HuH-7 (cell line): Measurements from ENCODE around the gene PVRIG.
"Not testable (repeated sequence)": the region's sequence is repeated elsewhere in the genome, so short reads cannot be mapped to it uniquely, and the experiment has no call there.

Experiments used
- DNase-seq: peaks from one replicate; pipeline ENCODE4 v3.0.0; 2011; ENCODE audit warnings: low spot score

The PVRIG gene

DNA sequence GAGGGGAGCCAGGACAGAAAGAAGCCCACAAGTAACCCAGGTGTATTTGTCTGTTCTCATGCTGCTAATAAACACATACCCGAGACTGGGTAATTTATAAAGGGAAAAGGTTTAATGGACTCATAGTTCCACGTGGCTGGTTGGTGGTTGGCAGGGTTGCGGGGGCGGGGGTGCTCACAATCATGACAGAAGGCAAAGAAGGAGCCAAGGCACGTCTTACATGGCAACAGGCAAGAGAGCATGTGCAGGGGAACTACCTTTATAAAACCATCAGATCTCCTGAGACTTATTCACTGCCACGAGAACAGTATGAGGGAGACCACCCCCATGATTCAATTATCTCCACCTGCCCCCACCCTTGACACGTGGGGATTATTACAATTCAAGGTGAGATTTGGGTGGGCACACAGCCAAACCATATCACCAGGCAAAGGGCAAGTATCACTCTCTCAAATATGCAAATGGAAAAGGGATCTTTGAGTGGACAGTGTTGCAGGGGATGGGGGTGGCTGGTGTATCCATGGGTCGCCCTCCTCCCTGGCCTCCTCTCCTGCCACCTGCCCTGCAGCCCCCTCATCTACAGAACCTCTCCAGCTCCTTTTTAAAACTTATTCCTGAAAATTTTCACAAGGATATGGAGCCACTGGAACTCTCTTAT is 15.0 kb downstream of the PVRIG start:
- not testable (repeated sequence) for DNase-seq

DNA sequence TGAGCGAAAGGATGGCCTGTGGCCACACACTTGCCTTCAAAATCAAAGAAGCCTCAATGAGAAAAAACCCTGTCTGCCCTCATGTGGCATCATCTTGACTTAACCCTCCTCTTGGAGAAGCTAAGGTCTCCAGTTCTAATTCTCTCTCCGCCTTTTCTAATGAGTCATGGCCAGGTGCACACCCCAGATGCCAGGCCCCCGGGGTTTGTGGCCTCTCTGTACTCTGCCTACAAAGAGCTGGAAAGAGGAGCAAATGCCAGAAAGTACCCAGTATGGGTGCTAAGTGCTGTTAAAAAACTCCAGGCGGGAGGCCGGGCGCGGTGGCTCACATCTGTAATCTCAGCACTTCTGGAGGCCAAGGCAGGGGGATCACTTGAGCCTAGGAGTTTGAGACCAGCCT is 20.2 kb downstream of the PVRIG start:
- not testable (repeated sequence) for DNase-seq

DNA sequence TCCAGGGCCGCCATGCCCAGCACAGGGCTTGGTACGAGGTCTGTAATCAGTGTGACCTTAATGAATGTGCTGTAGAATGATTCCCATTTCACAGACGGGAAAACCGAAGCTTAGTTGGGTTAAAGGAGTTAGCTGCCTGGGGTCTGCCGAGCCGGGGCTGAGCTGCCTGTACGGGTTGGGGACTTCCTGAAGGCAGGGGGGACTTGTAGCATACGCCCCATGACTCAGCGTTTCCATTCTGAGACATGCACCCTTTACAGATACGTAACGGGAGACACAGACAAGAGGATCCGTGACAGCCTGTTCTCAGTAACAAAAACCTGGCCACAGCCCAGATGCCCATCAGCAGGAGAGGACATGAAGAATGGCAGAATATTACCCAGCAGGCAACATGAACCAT is 23.6 kb downstream of the PVRIG start:
- not testable (repeated sequence) for DNase-seq

DNA sequence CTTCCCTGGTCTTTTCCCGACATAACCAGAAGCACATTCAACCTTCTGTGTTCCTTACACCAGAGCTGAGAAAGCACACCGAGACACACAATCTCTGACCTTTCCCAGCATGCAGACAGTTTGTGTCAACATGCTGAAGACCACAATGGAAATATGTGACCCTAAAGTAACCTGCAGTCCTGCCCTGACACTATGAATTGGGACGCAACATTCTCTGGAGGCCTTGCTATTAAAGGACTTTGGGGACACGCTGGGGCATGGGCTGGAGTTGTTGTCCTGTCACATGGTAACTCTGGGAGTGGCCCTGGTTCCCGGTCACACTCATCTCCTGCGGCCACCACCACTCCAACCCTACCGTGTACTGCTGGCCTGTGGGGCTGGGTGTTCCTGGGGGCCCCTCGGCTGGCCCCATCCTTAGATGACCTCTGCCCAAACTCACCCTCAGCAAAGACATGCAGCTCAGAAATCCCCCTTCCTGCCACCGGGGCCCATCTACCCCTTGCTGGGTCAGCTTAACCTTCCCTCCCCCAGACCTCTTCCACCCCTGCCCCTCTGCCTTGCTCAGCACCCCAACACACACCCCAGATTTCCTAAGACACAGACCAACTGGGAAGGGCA is 25.3 kb downstream of the PVRIG start:
- DNase-seq, result not testable (repeated sequence)

DNA sequence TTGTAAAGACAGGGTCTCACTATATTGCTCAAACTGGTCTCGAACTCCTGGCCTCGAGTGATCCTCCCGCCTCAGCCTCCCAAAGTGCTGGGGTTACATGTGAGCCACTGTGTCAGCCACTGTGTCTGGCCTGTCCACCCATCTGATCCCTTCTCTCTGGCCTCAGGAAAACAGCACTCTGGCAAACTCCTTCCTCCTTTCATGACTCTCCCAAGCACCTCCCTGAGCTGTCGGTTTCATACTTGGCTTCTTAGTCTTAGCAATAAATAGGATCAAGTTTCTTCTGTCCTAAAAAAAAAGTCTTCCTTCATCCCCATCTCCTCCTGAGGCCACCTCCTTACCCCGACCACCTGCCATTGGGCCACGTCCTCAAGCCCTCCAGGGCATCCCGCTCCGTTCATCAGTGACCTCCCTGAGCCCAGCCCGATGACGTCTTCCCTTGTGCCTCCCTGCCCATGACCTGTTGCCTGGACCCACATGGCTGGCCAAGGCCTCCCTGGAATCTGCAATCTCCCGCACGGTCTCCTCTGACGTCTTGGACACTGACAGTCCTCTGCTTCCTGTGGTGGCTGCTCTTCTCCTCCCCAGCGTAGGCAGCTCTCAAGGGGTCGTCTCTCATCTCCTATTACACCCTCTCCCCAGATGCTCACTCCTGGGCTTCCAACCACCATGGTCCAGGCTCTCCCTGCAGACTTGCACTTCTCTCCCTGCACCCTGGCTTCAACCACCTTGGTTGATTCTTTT is 26.5 kb downstream of the PVRIG start:
- DNase-seq, result not testable (repeated sequence)

DNA sequence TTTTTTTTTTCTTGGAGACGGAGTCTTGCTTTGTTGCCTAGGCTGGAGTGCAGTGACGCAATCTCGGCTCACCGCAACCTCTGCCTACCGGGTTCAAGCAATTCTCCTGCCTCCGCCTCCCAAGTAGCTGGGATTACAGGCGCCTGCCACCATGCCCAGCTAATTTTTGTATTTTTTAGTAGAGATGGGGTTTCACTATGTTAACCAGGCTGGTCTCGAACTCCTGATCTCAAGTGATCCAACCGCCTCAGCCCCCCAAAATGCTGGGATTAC is 27.1 kb downstream of the PVRIG start:
- DNase-seq, result not testable (repeated sequence)

DNA sequence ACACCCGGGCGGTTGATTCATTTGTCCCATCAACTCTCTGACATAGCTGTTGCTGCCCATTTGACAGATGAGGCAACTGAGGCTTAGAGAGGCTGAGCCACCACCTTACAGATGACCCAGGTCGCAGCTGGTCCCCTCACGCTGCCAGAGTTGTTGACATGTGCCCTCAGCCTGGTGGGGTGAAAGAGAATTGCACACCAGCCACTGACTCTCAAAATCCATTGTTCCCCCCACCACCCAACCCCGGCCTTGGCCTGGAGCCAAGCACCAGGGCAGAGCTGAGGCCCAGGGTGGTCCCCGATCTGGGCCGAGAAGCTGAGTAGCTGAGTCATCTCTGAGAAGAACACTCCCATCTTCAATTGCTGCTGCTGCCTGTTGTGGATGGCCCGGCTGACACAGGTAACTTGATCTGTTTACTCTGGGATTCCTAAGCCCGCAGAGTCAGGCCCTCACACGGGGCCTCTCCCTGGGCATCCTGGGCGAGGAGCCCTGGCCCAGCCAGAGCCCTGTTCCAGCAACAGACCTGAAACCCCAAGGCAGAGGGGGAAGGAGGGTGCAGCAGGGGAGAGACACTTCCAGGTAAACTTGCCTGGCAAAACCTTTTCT is 27.5 kb downstream of the PVRIG start:
- DNase-seq, result peak; percentile 85

DNA sequence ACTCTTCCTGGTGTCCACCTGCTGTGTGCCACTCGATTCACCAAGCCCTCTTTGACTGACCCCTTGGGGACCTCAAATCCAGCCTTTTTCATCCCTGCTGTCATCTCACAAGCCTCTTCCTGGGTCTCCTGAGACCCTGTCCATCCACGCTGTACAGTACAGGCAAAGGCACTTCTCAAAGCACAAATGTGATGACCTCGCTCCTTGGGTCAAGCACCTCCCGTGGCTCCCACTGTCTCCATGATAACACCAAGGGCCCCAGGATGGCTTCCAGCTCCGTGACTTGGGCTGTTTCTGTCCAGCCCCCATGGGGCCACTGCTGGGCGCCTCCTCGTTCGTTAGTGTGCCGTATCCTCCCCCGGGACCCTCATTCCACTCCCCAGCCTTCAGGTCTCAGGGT is 28.7 kb downstream of the PVRIG start:
- DNase-seq, result no peak

DNA sequence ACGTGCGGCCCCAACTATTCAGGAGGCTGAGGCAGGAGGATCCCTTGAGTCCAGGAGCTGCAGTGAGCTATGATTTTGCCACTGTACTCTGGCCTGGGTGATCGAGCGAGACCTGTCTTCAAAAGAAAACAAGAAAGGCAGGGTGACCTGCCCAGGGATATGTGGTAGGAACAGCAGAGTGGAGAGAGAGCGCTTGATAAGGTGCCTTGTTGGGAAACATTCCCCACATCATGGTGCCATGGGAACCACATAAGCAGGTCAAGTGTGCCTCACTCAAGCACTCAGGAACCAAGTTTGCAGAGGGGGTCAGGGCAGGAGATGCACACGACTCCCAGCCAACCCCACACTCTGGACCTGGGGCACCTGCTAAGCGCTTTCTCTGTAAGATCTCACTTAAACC is 37.3 kb downstream of the PVRIG start:
- no peak for DNase-seq

DNA sequence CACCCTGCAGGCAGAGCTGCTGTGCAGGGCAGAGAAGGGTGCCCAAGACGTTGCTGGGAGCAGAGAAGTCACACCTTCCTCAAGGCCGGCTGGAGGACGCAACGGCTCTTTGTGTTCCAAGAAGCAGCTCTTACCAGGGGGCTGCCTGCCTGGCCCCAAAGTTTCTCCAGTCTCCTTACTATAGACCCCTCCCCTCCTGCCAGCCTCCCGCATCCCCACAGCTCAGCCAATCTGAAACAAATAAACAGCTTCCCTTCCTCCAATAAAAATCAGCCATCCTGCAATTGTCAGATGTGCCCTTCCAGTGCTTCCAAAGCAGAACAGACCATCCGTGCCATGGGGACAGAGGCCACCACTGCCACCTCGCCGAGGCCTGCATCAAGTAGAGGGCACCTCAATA is 40.2 kb downstream of the PVRIG start:
- DNase-seq, result not testable (repeated sequence)

DNA sequence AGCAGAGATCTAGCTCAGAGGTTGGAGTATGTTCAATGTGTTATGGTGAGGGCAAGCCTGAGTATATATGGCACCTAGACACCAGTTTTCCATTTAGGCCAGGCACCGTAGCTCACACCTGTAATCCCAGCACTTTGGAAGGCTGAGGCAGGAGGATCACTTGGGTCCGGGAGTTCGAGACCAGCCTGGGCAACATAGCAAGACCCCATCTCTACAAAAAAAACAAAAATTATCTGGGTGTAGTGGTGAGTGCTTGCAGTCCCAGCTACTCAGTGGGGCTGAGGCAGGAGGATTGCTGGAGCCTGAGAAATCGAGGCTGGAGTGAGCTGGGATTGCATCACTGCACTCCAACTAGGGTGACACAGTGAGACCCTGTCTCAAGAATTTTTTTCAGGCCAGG is 43.1 kb downstream of the PVRIG start:
- not testable (repeated sequence) for DNase-seq

DNA sequence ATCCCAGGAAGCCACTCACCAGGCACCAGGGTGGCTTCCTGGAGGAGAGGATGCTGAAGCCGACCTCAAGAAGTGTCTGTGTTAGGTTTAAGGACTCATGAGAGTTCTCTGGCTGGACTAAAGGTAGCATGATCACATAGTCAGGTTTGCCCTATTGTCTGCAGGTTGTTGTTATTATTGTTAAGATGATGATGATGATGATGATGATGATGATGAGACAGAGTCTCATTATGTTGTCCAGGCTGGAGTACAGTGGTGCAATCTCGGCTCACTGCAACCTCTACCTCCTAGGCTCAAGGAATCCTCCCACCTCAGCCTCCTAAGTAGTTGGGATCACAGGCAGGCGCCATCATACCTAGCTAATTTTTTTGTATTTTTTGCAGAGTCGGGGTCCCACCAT is 44.5 kb downstream of the PVRIG start:
- DNase-seq, result not testable (repeated sequence)

DNA sequence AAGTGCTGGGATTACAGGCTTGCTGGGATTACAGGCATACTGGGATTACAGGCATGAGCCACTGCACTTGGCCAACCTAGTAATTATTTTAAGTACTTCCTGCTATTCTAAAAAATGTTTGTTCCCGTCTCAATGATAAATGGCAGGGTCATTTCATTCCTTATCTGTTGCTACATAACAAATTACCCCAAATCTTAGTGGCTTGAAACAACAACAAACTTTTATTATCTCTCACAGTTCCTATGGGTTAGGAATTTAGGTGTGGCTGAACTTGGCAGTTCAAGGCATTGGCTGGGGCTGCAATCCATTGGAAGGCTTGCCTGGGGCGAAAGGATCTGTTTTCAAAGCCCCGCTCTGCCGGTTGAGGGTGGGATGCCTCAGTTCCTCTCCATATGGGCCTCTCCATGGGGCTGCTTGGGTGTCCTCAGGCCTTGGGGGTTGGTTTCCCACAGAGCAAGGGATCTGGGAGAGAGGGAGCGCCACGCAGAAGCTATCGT is 45.0 kb downstream of the PVRIG start:
- DNase-seq, result not testable (repeated sequence)

DNA sequence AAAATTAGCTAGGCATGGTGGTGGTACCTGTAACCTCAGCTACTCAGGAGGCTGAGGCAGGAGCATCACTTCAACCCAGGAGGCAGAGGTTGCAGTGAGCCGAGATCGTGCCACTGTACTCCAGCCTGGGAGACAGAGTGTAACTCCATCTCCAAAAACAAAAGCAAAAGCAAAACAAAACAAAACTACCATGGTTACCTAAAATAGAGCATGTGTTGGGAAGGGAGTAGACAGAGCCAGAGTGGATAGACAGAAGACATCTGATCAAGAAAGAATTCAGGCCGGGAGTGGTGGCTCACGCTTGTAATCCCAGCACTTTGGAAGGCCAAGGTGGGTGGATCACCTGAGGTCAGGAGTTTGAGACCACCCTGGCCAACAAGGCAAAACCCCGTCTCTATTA is 46.1 kb downstream of the PVRIG start:
- not testable (repeated sequence) for DNase-seq

DNA sequence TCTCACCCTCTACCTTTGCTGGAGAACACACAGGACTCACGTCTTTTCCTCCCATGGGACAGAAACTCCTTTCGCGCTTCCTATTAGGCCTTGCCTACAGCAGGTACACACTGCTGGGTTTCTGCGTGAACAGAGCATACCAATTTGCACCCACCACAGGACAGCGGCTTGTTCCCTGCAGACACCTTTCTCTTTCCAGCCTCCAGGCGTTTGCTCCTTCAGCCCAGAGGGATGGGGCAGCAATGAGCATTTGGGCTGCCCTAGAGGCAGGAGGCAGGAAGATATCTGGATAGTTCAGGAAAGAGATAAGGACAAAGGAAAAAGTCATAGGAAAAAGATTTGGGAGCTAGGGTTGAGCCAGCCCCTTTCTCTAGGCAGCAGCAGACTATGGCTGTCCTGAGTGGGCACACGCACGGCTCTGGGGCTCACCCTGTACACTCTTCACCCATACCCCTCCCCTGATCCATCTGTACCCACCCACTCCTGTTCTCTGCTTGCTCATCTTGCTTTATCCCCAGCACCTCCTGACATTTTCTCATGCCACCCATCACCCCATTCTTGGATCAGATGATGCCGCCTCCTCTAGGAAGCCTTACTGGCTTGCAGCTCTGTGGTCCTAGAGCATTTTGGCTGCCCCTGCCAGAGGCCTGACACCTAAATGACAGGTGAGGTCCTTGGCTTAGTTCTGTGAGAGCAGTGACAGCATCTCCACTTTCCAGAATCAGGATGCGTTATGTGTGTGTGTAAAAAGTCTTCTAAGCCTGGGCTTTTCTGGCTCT is 47.0 kb downstream of the PVRIG start:
- no peak for DNase-seq

DNA sequence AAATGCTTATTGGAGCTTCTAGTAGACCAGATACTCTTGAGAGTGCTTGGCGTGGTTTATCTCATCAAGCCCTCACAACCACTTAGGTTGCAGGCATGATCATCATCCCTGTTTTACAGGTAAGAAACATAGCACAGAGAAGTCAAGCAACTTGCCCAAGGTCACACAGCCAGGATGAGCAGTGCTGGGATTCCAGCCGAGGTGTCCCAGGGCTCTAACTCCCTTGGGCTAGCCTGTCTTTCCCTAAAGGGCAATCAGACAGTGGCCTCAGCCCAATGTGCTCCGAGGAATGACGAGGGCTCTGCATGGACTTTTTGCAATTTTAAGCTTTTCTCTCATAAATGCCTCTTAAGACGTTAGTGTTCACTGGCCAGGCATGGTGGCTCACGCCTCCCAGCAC is 47.9 kb downstream of the PVRIG start:
- no peak for DNase-seq

DNA sequence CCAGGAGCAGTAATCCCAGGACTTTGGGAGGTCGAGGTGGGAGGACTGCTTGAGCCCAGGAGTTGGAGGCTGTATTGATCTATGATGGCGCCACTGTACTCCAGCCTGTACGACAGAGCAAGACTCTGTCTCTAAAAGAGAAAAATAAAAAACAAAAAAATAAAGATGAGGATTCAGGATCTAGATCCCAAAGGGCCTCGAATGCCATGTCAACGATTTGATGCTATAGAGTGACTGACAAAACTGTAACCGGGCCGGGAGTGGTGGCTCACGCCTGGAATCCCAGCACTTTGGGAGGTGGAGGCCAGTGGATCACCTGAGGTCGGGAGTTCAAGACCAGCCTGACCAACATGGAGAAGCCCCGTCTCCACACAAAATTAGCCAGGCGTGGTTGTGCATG is 49.1 kb downstream of the PVRIG start:
- not testable (repeated sequence) for DNase-seq

DNA sequence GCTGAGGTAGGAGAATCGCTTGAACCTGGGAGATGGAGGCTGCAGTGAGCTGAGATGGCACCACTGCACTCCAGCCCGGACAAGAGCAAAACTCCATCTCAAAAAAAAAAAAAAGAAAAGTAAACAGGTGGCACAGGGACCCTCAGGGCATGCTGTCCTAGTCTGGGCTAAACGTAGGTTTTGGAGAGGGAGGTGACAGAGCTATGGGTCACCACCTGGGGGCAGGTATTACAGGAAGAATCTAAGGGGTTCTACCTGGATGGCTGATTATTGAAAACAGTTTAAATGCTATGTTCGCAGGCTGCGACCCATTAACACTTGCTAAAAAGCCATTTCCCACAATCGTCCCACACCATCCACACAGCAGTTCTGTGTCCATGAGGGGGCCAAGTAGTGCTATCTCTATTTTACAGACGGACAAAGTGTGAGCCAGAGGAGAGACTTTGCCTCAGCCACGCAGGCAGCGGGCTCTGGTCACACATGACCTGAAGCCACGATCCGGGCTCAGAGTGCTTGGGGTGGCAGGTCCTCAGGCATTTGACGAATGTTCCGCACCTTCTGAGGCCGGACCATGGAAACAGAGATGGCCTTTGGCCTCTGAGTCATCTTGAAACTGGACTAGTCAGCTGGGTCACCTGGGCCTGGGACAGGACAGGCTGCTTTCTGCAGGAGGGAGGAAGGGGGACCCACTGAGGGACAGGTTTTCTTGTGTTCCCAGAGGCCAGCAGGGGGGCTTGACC is 49.7 kb downstream of the PVRIG start:
- not testable (repeated sequence) for DNase-seq

DNA sequence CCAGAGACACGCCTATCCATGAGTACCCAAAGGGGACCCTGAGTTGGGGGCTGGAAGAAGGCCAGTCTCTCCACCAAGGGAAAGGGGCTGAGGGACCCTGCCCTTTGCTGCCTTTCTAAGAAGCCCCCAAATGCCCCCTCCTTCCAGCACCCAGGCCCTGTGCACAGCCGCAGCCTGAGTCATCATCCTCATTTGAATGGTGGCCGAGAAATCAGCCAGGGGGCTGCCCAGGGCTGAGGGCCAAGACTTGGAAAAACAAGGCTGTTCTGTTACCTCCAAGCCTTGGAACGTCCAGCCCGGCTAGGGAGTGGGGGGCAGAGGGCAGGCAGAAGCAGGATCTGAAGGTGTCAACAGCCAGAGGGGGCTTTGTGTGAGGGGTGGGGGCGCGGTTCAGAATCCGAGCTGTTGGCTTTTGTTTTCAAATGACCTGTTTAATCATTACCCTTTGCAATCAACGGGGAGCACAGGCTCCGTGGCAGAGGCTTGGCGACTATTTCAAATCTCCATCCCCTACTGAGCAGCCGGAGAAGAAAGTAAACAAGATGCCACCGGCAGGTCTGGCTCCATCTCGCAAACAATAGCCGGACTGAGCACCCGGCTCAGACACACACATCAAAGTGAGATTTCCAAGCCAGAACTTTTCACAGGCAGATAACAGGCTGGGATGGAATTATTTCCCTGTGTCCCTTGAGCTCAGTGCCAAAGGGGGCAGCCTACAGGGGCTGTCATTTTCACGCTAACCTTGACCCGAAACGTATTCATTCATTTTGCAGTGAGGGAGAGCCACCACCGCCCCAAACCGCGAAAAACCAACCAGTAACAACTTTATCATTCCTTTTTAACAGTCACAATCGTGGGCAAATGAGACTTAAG is 50.5 kb downstream of the PVRIG start:
- not testable (repeated sequence) for DNase-seq
